Activated CD8-positive, alpha-beta memory T cell treated with anti-CD3 and anti-CD28 coated beads for 36 hours (primary cell): ENCODE results near the gene TIMM22. TPM values are rescaled to one million over a fixed set of nuclear protein-coding genes. Genes with fewer than 3 reads are reported as not detected.
"Not testable (repeated sequence)": the region's sequence is repeated elsewhere in the genome, so short reads cannot be mapped to it uniquely, and the experiment has no call there.

ENCODE experiments used
- CTCF ChIA-PET: fragments of 350-600 bp; sonication (Branson Sonifier 250); formaldehyde crosslinking; loops from one replicate; lab custom pipeline; 2021; ENCODE audit warnings: antibody characterized with exemption; lab: Charles Lee
- POLR2A ChIA-PET: fragments of 350-600 bp; sonication (Branson Sonifier 250); formaldehyde crosslinking; loops from one replicate; lab custom pipeline; 2021; ENCODE audit warnings: antibody characterized with exemption; lab: Charles Lee
- total RNA-seq, 2 experiments: library from RNA; stranded (reverse); gene quantifications; one replicate each; pipeline ENCODE4 v1.2.3, GENCODE V29; 2021

The TIMM22 gene
- total RNA-seq, result 10 to 100 TPM; 18.9 to 19.1 TPM

- ChIA-PET POLR2A (interaction anchor here (0.6 to 1.6 kb wide), 6 partner anchors 17 to 282 kb away, joined by 3 to 14 read pairs (median 4); partner anchors contain the start of genes GLOD4, MRM3, NXN and VPS53), CTCF (interaction anchor here (0.7 to 2.4 kb wide), 15 partner anchors 8 to 585 kb away, joined by 3 to 18 read pairs (median 3); partner anchors contain the start of genes GLOD4, MRM3 and NXN)
Observed at GRCh38 chr17:996554-997344, at the start of gene TIMM22. Gene TIMM22, plus strand, starts transcription at chr17:997129. Its CDS starts 14 bp downstream, at chr17:997143.

- CTCF ChIA-PET, result interaction anchor here (0.6 kb wide), 1 partner anchor 135 kb away, joined by 4 read pairs; no protein-coding TSS in a partner anchor
- POLR2A ChIA-PET, result interaction anchor here (0.7 kb wide), 1 partner anchor 486 kb away, joined by 9 read pairs; no protein-coding TSS in a partner anchor
Observed at GRCh38 chr17:948284-948852, 48.6 kb upstream of the TIMM22 start.

- ChIA-PET CTCF (no interaction called here), POLR2A (no interaction called here)
Observed at GRCh38 chr17:949623-950303, 47.2 kb upstream of the TIMM22 start.

- CTCF ChIA-PET, result no interaction called here
- POLR2A ChIA-PET, result no interaction called here
Observed at GRCh38 chr17:951325-952132, 45.4 kb upstream of the TIMM22 start.

- CTCF ChIA-PET, POLR2A ChIA-PET: not testable (repeated sequence)
Observed at GRCh38 chr17:952592-952991, 44.3 kb upstream of the TIMM22 start.

GRCh38 chr17:953767-954166 is 43.2 kb upstream of the TIMM22 start:
- POLR2A ChIA-PET, result no interaction called here
- CTCF ChIA-PET, result no interaction called here

GRCh38 chr17:954431-955164 is 42.3 kb upstream of the TIMM22 start:
- CTCF ChIA-PET, result no interaction called here
- POLR2A ChIA-PET, result no interaction called here

- POLR2A ChIA-PET, result no interaction called here
- CTCF ChIA-PET, result no interaction called here
Observed at GRCh38 chr17:956905-957304, 40.0 kb upstream of the TIMM22 start.

GRCh38 chr17:957856-958421 is 39.0 kb upstream of the TIMM22 start:
- ChIA-PET CTCF (interaction anchor here (0.8 kb wide), 1 partner anchor 75 kb away, joined by 4 read pairs; no protein-coding TSS in a partner anchor), POLR2A (no interaction called here)

- ChIA-PET CTCF (no interaction called here), POLR2A (no interaction called here)
Observed at GRCh38 chr17:958712-959451, 38.0 kb upstream of the TIMM22 start.

- ChIA-PET CTCF (no interaction called here), POLR2A (no interaction called here)
Observed at GRCh38 chr17:962166-962565, 34.8 kb upstream of the TIMM22 start.

GRCh38 chr17:962670-963069 is 34.3 kb upstream of the TIMM22 start:
- POLR2A ChIA-PET, result no interaction called here
- CTCF ChIA-PET, result no interaction called here

- CTCF ChIA-PET, result no interaction called here
- POLR2A ChIA-PET, result no interaction called here
Observed at GRCh38 chr17:964876-965275, 32.1 kb upstream of the TIMM22 start.

GRCh38 chr17:965311-965989 is 31.5 kb upstream of the TIMM22 start:
- CTCF ChIA-PET, result no interaction called here

GRCh38 chr17:967122-967521 is 29.8 kb upstream of the TIMM22 start:
- POLR2A ChIA-PET, result no interaction called here
- CTCF ChIA-PET, result no interaction called here

More at GRCh38 chr17:965311-965989, 31.5 kb upstream of the TIMM22 start:
- POLR2A ChIA-PET, result no interaction called here

GRCh38 chr17:968812-969730 is 27.9 kb upstream of the TIMM22 start:
- ChIA-PET POLR2A (no interaction called here), CTCF (no interaction called here)
